Measurements from ENCODE around the gene CD226. TPM values are rescaled to one million over a fixed set of nuclear protein-coding genes. Genes with fewer than 3 reads are reported as not detected.

CD226 gene
- total and polyA plus RNA-seq, 10 of the 15 experiments (the other 5 are each of a cell fraction or from before 2014, with no cell fraction given): 12.9 to 68.8 (median 47.3) TPM

DNA sequence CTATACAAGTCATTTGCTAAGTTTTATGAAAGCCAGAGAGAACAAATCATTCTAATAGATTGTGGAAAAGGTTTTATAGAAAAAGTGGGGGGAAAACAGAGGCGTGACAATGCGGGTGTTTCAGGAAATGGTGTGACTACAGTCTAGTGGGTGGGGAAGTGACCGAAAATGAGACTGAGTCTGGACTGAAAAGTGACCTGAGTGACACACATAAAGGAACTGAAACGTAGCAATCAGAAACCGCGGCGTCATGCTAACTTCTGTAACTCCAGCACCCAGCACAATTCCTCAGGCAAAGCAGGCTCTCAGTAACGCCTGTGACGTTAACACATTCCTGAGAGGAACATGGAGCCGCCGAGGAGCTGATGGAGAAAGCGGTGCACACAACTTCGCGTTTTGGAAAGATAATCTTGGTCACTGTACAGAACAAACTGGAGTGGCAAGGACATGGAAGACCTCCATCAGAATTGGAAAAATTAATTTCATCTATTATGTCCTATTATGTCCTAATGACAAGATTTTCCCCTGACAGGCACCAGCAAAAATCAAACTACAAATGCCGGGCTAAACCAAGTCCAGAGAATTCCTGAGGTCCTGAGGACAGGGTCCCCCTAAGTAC lies 1.4 kb upstream of the CD226 start (continued):
- TF ChIP-seq MAX (IDR thresholded peaks at IDR 0.05; ENCODE audit: low read depth, low read length) (no peak), SMAD5 (IDR thresholded peaks at IDR 0.05; ENCODE audit: low read depth) (no peak), NR2C1 (IDR thresholded peaks at IDR 0.05) (no peak), RELB (IDR thresholded peaks at IDR 0.05; ENCODE audit: low read depth) (peak; percentile 97), KLF5 (IDR thresholded peaks at IDR 0.05; ENCODE audit: partially characterized antibody) (no peak), CUX1 (IDR thresholded peaks at IDR 0.05; ENCODE audit: insufficient replicate concordance, low read depth, low read length) (no peak), MYC (IDR thresholded peaks at IDR 0.05; ENCODE audit: insufficient read depth, insufficient read length, insufficient replicate concordance, low read length, severe bottlenecking) (no peak), ATF7 (IDR thresholded peaks at IDR 0.05; ENCODE audit: low read depth) (peak; percentile 92), EZH2 (IDR thresholded peaks at IDR 0.05; ENCODE audit: borderline replicate concordance, control insufficient read depth, low read depth, low read length) (no peak), JUNB (IDR thresholded peaks at IDR 0.05) (peak; percentile 96), BMI1 (IDR thresholded peaks at IDR 0.05; ENCODE audit: borderline replicate concordance) (peak; percentile 87), SUZ12 (IDR thresholded peaks at IDR 0.05; ENCODE audit: unreplicated experiment) (no peak), BCLAF1 (IDR thresholded peaks at IDR 0.05) (no peak), YY1 (IDR thresholded peaks at IDR 0.05; ENCODE audit: low read depth, low read length) (peak; percentile 51; the same call in 1 of the 2 replicates), POLR2AphosphoS5 (IDR thresholded peaks at IDR 0.05; ENCODE audit: low read length) (no peak)
- TF ChIP-seq, protein P1, sequence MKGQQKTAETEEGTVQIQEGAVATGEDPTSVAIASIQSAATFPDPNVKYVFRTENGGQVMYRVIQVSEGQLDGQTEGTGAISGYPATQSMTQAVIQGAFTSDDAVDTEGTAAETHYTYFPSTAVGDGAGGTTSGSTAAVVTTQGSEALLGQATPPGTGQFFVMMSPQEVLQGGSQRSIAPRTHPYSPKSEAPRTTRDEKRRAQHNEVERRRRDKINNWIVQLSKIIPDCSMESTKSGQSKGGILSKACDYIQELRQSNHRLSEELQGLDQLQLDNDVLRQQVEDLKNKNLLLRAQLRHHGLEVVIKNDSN (IDR thresholded peaks at IDR 0.05; ENCODE audit: borderline replicate concordance, extremely low read length, insufficient read depth, low read depth, low read length): no peak
- TF ChIP-seq, protein P2, sequence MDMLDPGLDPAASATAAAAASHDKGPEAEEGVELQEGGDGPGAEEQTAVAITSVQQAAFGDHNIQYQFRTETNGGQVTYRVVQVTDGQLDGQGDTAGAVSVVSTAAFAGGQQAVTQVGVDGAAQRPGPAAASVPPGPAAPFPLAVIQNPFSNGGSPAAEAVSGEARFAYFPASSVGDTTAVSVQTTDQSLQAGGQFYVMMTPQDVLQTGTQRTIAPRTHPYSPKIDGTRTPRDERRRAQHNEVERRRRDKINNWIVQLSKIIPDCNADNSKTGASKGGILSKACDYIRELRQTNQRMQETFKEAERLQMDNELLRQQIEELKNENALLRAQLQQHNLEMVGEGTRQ (IDR thresholded peaks at IDR 0.05; ENCODE audit: borderline replicate concordance, low read depth, low read length): no peak
